VCaP (cell line): ENCODE measurements around the gene ILDR1.

Experiments
- H3K27ac ChIP-seq: fragments of 450-650 bp; 2 replicates; pipeline ENCODE4 v1.5.1; 2017
- TF ChIP-seq, protein P1 (sequence below): fragments of 450-650 bp; conservative IDR thresholded peaks from 2 replicates; pipeline ENCODE4 v1.5.1; 2017; ENCODE audit warnings: mild to moderate bottlenecking, moderate library complexity

ILDR1 gene

GRCh38 chr3:122021811-122022401 lies at the start of gene ILDR1:
Gene ILDR1, minus strand, starts transcription at chr3:122022247. Its CDS starts 170 bp downstream, at chr3:122022077.
- TF ChIP-seq, protein P1, sequence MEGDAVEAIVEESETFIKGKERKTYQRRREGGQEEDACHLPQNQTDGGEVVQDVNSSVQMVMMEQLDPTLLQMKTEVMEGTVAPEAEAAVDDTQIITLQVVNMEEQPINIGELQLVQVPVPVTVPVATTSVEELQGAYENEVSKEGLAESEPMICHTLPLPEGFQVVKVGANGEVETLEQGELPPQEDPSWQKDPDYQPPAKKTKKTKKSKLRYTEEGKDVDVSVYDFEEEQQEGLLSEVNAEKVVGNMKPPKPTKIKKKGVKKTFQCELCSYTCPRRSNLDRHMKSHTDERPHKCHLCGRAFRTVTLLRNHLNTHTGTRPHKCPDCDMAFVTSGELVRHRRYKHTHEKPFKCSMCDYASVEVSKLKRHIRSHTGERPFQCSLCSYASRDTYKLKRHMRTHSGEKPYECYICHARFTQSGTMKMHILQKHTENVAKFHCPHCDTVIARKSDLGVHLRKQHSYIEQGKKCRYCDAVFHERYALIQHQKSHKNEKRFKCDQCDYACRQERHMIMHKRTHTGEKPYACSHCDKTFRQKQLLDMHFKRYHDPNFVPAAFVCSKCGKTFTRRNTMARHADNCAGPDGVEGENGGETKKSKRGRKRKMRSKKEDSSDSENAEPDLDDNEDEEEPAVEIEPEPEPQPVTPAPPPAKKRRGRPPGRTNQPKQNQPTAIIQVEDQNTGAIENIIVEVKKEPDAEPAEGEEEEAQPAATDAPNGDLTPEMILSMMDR, result no peak; the same call in 1 of the 2 replicates
- peak within 1 kb of the TSS; percentile 86 for H3K27ac ChIP-seq

DNA sequence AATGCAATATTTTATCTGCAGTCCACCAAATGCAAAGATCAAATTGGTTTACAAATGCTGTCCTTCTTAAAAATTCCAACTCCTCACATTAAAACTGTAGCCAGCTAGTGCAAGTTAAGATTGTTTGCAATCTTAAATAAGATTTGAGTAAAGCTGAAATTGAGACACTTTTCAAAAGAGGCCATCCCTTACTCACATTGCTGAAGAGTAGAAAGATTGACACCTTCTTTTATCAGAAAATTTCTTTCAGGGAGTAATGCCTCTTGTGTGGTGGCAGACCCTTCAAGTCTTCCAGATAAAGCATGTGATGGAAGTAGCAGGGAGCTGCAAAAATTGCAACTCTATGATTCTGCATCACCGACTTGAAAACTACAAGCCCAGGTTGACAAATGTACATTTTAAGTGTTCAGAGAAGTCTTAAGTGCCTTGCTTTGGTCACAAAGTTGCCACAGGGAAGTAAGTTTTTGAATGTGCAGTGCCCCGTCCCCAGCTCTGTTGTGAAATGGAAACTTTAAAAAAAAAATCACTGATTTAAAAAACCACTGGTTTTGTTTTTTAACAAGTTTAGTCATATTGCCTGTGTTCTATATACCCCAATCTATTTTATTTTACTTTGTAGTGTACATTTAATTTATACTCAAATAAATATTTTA lies 45.7 kb upstream of the ILDR1 start:
- TF ChIP-seq, protein P1, result no peak
- no peak overlapping the region for H3K27ac ChIP-seq

DNA sequence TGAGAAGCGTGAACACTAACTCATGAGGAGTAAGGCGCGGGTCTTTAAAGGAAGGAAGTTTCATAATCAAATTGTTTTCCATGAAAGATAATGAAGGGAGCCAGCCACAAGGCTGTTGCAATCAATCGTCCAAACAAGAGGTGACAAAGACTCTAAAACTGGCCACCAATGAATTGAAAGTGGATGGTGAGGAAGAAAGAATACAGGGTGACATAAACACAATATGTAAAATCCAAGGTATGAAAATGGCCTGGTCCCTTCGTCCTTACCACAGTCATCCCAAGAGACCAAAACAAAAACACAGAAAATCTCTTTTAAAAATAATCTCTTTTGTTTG lies 45.1 kb upstream of the ILDR1 start:
- TF ChIP-seq, protein P1, result no peak
- no peak overlapping the region for H3K27ac ChIP-seq

GRCh38 chr3:122066331-122067213 lies 44.5 kb upstream of the ILDR1 start:
- TF ChIP-seq, protein P1, result no peak
- H3K27ac ChIP-seq, result no peak overlapping the region

- TF ChIP-seq, protein P1, result no peak
- no peak overlapping the region for H3K27ac ChIP-seq
These were observed 42.3 kb upstream of the ILDR1 start for GRCh38 chr3:122064326-122064725.

DNA sequence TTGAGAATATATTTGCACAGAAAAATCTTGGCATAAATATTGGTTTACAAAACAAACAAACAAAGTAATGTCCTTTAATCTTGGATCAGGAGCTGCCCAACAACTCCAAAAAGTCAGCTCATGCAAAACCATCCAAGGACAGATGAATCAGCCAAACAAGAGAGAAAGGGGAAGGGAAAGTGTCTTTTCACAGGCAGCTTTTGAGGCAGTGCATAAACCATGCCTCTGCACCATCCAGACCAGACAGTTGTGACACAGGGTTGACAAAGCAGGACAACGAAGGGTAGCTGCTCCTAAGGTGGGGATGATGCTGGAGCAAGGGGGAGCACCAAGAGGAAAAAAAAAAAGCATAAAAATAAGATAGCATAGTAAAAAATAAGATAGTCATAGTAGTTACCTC lies 41.9 kb upstream of the ILDR1 start:
- TF ChIP-seq, protein P1, result no peak
- no peak overlapping the region for H3K27ac ChIP-seq

GRCh38 chr3:122060040-122060698 lies 38.1 kb upstream of the ILDR1 start:
- TF ChIP-seq, protein P1, result no peak

More at GRCh38 chr3:122060040-122060698, 38.1 kb upstream of the ILDR1 start:
- H3K27ac ChIP-seq, result no peak overlapping the region
